ENCODE results near the gene COG2. TPM values are rescaled to one million over a fixed set of nuclear protein-coding genes. Genes with fewer than 3 reads are reported as not detected.

COG2 gene
- total RNA-seq, 1 donor from 2014 or later = 24.3 TPM

DNA sequence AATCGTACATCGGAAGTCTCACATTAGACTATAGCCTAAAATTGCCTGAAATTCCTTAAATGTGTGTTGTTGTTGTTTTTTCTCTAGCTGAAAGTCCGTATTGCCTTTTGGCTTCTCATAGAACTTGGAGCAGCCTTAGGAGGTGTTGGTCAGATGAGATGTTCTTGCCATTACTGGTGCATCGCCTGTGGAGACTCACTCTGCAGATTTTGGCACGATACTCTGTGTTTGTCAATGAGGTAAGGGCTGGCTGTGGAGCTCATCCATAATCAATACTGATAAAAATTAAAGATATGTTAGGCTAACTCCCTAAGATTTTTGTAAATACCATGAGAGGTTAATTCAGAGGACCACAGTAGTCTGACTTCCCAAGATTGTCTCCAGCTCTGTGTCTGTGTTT lies 42.7 kb downstream of the COG2 start:
- no peak for DNase-seq (ENCODE audit: low spot score)
- Mint-ChIP-seq H3K4me1 (ENCODE audit: unreplicated experiment) (peaks cover 32% of the 10 kb centered on the region), H3K9me3 (ENCODE audit: unreplicated experiment) (no peaks in the 10 kb centered on the region), H3K36me3 (ENCODE audit: low read depth, unreplicated experiment) (peaks cover 15% of the 10 kb centered on the region), H3K27ac (ENCODE audit: unreplicated experiment) (no peak overlapping the region), H3K4me3 (ENCODE audit: unreplicated experiment) (no peak overlapping the region), H3K27me3 (ENCODE audit: unreplicated experiment) (peaks cover 2% of the 10 kb centered on the region)
- TF ChIP-seq, protein P1, sequence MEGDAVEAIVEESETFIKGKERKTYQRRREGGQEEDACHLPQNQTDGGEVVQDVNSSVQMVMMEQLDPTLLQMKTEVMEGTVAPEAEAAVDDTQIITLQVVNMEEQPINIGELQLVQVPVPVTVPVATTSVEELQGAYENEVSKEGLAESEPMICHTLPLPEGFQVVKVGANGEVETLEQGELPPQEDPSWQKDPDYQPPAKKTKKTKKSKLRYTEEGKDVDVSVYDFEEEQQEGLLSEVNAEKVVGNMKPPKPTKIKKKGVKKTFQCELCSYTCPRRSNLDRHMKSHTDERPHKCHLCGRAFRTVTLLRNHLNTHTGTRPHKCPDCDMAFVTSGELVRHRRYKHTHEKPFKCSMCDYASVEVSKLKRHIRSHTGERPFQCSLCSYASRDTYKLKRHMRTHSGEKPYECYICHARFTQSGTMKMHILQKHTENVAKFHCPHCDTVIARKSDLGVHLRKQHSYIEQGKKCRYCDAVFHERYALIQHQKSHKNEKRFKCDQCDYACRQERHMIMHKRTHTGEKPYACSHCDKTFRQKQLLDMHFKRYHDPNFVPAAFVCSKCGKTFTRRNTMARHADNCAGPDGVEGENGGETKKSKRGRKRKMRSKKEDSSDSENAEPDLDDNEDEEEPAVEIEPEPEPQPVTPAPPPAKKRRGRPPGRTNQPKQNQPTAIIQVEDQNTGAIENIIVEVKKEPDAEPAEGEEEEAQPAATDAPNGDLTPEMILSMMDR (IDR thresholded peaks at IDR 0.05; ENCODE audit: unreplicated experiment) = no peak

DNA sequence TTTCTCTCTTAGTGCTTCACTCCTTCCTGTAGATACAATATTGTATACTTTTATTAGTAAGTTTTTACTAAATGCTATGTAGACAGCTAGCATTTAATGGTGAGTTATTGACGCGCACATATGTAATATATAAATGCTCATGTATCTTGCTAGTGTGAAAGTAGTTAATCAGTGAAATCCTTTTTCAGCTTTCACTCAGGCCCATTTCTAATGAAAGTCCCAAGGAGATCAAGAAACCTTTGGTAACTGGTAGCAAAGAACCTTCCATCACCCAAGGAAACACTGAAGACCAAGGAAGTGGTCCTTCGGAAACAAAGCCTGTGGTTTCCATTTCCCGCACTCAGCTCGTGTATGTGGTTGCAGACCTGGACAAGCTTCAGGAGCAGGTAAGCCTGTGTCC lies 44.5 kb downstream of the COG2 start:
- DNase-seq (ENCODE audit: low spot score) = no peak
- Mint-ChIP-seq H3K9me3 (ENCODE audit: unreplicated experiment) (no peaks in the 10 kb centered on the region), H3K4me3 (ENCODE audit: unreplicated experiment) (no peak overlapping the region), H3K27me3 (ENCODE audit: unreplicated experiment) (peaks cover 2% of the 10 kb centered on the region), H3K4me1 (ENCODE audit: unreplicated experiment) (peaks cover 32% of the 10 kb centered on the region), H3K27ac (ENCODE audit: unreplicated experiment) (no peak overlapping the region), H3K36me3 (ENCODE audit: low read depth, unreplicated experiment) (peaks cover 13% of the 10 kb centered on the region)
- TF ChIP-seq, protein P1 (IDR thresholded peaks at IDR 0.05; ENCODE audit: unreplicated experiment) = no peak

DNA sequence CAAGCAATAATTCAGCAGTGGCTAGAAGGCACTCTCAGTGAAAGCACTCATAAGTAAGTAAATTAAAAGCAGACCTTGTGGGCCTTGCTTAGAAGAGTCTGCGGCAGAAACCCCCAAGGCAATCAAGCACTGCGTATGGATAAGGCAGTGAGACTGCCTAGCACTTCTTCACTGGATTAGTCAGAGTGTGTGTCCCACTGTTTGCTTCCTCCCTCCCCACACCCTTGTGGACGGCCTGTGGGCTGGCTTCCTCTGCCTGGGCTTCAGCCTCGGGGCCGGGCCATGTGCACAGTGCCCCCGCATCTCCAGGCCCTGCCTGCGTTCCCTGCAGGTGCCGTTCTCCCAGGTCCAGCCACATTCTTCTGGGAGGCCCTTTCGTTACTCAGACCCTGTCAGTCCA lies 47.8 kb downstream of the COG2 start:
- peaks cover 19% of the 10 kb centered on the region for H3K4me1 Mint-ChIP-seq (ENCODE audit: unreplicated experiment)
- no peak overlapping the region for H3K27ac Mint-ChIP-seq (ENCODE audit: unreplicated experiment)
- TF ChIP-seq, protein P1 (IDR thresholded peaks at IDR 0.05; ENCODE audit: unreplicated experiment) = no peak
- DNase-seq (ENCODE audit: low spot score) = no peak
- peaks cover 2% of the 10 kb centered on the region for H3K27me3 Mint-ChIP-seq (ENCODE audit: unreplicated experiment)
- no peak overlapping the region for H3K4me3 Mint-ChIP-seq (ENCODE audit: unreplicated experiment)
- peaks cover 17% of the 10 kb centered on the region for H3K36me3 Mint-ChIP-seq (ENCODE audit: low read depth, unreplicated experiment)
- no peaks in the 10 kb centered on the region for H3K9me3 Mint-ChIP-seq (ENCODE audit: unreplicated experiment)

DNA sequence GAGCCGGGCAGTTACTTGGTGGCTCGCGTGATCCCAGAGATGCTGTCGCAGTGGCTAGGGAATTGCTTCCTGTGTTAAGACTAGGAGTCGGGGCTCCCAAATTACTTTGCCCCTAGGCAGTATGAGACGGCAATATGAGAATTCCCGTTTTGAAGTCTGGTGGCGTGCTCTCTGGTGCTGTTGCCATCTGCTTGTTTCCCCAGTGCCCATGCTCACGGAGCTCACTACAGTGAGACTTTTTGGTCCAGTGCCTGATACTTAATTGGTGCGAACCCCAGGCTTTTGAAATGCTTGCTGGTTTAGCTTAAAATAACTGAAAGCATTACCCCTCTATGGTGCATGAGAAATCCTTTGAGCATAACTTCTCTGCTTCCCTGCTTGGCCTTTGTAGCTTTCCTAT lies 49.3 kb downstream of the COG2 start:
- H3K27me3 Mint-ChIP-seq (ENCODE audit: unreplicated experiment) = peaks cover 4% of the 10 kb centered on the region
- peaks cover 15% of the 10 kb centered on the region for H3K36me3 Mint-ChIP-seq (ENCODE audit: low read depth, unreplicated experiment)
- H3K27ac Mint-ChIP-seq (ENCODE audit: unreplicated experiment) = no peak overlapping the region
- peaks cover 19% of the 10 kb centered on the region for H3K4me1 Mint-ChIP-seq (ENCODE audit: unreplicated experiment)
- H3K9me3 Mint-ChIP-seq (ENCODE audit: unreplicated experiment) = no peaks in the 10 kb centered on the region
- no peak for DNase-seq (ENCODE audit: low spot score)
- peak overlapping the region; percentile 73 for H3K4me3 Mint-ChIP-seq (ENCODE audit: unreplicated experiment)
- TF ChIP-seq, protein P1 (IDR thresholded peaks at IDR 0.05; ENCODE audit: unreplicated experiment) = no peak

DNA sequence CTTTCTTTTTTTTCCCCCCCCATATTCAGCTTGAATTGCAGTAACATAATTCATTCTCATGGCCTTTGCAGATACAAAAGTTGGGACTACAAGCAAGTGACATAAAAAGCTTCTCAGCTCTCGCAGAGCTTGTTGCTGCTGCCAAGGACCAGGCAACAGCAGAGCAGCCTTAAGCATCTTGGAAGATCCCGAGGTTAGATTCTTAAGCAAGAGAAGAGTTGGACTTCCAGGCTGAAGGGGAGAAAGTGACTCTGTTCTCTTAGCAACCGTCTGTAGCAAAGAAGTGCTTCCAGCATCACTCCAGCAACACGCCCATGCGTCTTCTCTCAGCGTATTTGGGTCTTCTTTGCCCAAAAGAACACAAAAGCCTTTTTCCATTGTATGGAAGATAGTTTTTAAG lies 50.9 kb downstream of the COG2 start:
- no peak overlapping the region for H3K27ac Mint-ChIP-seq (ENCODE audit: unreplicated experiment)
- peaks cover 11% of the 10 kb centered on the region for H3K36me3 Mint-ChIP-seq (ENCODE audit: low read depth, unreplicated experiment)
- peaks cover 10% of the 10 kb centered on the region for H3K4me1 Mint-ChIP-seq (ENCODE audit: unreplicated experiment)
- TF ChIP-seq, protein P1 (IDR thresholded peaks at IDR 0.05; ENCODE audit: unreplicated experiment) = no peak
- no peaks in the 10 kb centered on the region for H3K9me3 Mint-ChIP-seq (ENCODE audit: unreplicated experiment)
- peaks cover 4% of the 10 kb centered on the region for H3K27me3 Mint-ChIP-seq (ENCODE audit: unreplicated experiment)
- no peak overlapping the region for H3K4me3 Mint-ChIP-seq (ENCODE audit: unreplicated experiment)
- DNase-seq (ENCODE audit: low spot score) = no peak

Measured in endothelial cell (in vitro differentiated cells).